K562 (cell line): ENCODE measurements around the gene BACE2. TPM values are rescaled to one million over a fixed set of nuclear protein-coding genes. Genes with fewer than 3 reads are reported as not detected.

Experiments used
- ATAC-seq: fragments of 200-7000 bp; cut with Tn5 transposase; 3 replicates; pipeline ENCODE4 v1.9.1; 2020; ENCODE audit warnings: moderate library complexity
- BruUV-seq: library from RNA; stranded (reverse); fragments of 400-500 nt; replicated peaks from 2 replicates; lab custom pipeline; 2021; lab: Mats Ljungman, UMichigan
- CTCF ChIA-PET: fragments of 300-600 bp; formaldehyde crosslinking; extraction: SDS; loops from one replicate; lab custom pipeline; 2021; ENCODE audit warnings: low intra/inter-chr PET ratio; lab: Yijun Ruan, JAX
- POLR2A ChIA-PET: fragments of 300-600, 350-650 bp; sonication (Branson Sonifier 250); formaldehyde crosslinking; extraction: SDS; loops from one replicate; lab custom pipeline; 2021; ENCODE audit warnings: antibody characterized with exemption, inconsistent platforms; lab: Yijun Ruan, JAX
- DNase-seq, 4 experiments: peaks; one replicate each; pipeline versions ENCODE4 v3.0.0 to v3.0.0-alpha.2; 2011 to 2018; ENCODE audit warnings: low spot score in 3 of 4, mixed read lengths in 3 of 4; ENCODE audit errors: extremely low read depth in 1 of 4
- FAIRE-seq: peaks from 2 replicates; lab custom pipeline; 2011; peaks lifted over from hg19 to GRCh38; lab: Jason Lieb, UNC
- H2AFZ ChIP-seq: 2 replicates; pipeline ENCODE4 v1.6.0; 2011; ENCODE audit warnings: low read depth, low read length, control low read depth, inconsistent platforms
- H3K27ac ChIP-seq: fragments of 200-600 bp; 3 replicates; pipeline ENCODE4 v1.8.0; 2011; ENCODE audit warnings: low read depth, mild to moderate bottlenecking, control low read depth, inconsistent platforms, low read length, moderate library complexity, mixed read lengths; ENCODE audit errors: extremely low read depth
- H3K27me3 ChIP-seq, 2 experiments: fragments of 300-600 bp in 1 of 2; 2 replicates in 1 of 2; 3 replicates in 1 of 2; pipeline versions ENCODE4 v1.6.0 to v1.8.0; 2011; ENCODE audit warnings: inconsistent platforms in 2 of 2, low read length in 2 of 2, mild to moderate bottlenecking in 1 of 2, mixed read lengths in 1 of 2, moderate library complexity in 1 of 2; ENCODE audit not compliant: control insufficient read depth in 2 of 2, insufficient read depth in 2 of 2
- H3K36me3 ChIP-seq: fragments of 300-600 bp; 3 replicates; pipeline ENCODE4 v1.8.0; 2011; ENCODE audit warnings: mild to moderate bottlenecking, low read length, inconsistent platforms; ENCODE audit not compliant: control insufficient read depth, insufficient read depth
- H3K4me1 ChIP-seq, 2 experiments: fragments of 200-600 bp in 1 of 2; replicated peaks in 1 of 2; 2 replicates in 1 of 2; 3 replicates in 1 of 2; pipeline versions ENCODE4 v1.5.1 to v1.8.0; 2011; ENCODE audit warnings: inconsistent platforms in 2 of 2, low read length in 2 of 2, mild to moderate bottlenecking in 1 of 2, mixed read lengths in 1 of 2, moderate library complexity in 1 of 2; ENCODE audit not compliant: control insufficient read depth in 2 of 2, insufficient read depth in 2 of 2
- H3K4me2 ChIP-seq: 2 replicates; pipeline ENCODE4 v1.6.1; 2011; ENCODE audit warnings: low read length, control low read depth, inconsistent platforms, mixed read lengths; ENCODE audit not compliant: insufficient read depth
- H3K4me3 ChIP-seq: fragments of 200-600 bp; sonication (generic), shearing (Covaris generic); 2 replicates; pipeline ENCODE4 v1.5.1; 2016; ENCODE audit warnings: control low read depth, inconsistent platforms
- H3K79me2 ChIP-seq: fragments of 200-600 bp; 3 replicates; pipeline ENCODE4 v1.8.0; 2011; ENCODE audit warnings: low read length, inconsistent platforms; ENCODE audit not compliant: control insufficient read depth, insufficient read depth
- H3K9ac ChIP-seq, 2 experiments: 2 replicates each; pipeline versions ENCODE4 v1.6.0 to v1.6.1; 2011; ENCODE audit warnings: low read depth in 2 of 2, low read length in 2 of 2, control low read depth in 1 of 2, inconsistent platforms in 1 of 2, mild to moderate bottlenecking in 1 of 2, mixed read lengths in 1 of 2; ENCODE audit not compliant: insufficient read depth in 1 of 2
- H3K9me1 ChIP-seq: one replicate; pipeline ENCODE4 v1.6.0; 2011; ENCODE audit warnings: inconsistent platforms, mild to moderate bottlenecking, low read length, moderate library complexity; ENCODE audit not compliant: control insufficient read depth, insufficient read depth
- H3K9me3 ChIP-seq: replicated peaks from 2 replicates; pipeline ENCODE4 v1.5.1; 2011; ENCODE audit warnings: low read depth, low read length, inconsistent platforms; ENCODE audit not compliant: control insufficient read depth, insufficient read depth
- H4K20me1 ChIP-seq: replicated peaks from 2 replicates; pipeline ENCODE4 v1.6.1; 2011; ENCODE audit warnings: low read length, inconsistent platforms, mixed read lengths; ENCODE audit not compliant: control insufficient read depth, insufficient read depth
- GABPA ChIP-seq: fragments of 200-800 bp; sonication (Bioruptor generic); conservative IDR thresholded peaks from 2 replicates; pipeline ENCODE4 v1.6.1; 2016; ENCODE audit warnings: low read depth, missing genetic modification characterization, missing compliant biosample characterization
- WGBS: fragments of 100-300 bp; shearing (Covaris generic); methylation state at CpG from one replicate; pipeline ENCODE4 v1.1.6; 2016; ENCODE audit warnings: low coverage, mixed read lengths; ENCODE audit not compliant: insufficient coverage; ENCODE audit errors: missing lambda C conversion rate; 5-methylcytosine and 5-hydroxymethylcytosine counted together
- in situ Hi-C: fragments of 300-500 bp; cut with MboI; formaldehyde crosslinking; loops from 4 replicates; pipeline ENCODE4 v1.15.0; 2018; ENCODE audit warnings: inconsistent platforms, mixed read lengths
- intact Hi-C: fragments of 100-400 bp; cut with micrococcal nuclease; formaldehyde crosslinking; loops from 2 replicates; pipeline ENCODE4 v1.14.2; 2022
- polyA plus RNA-seq, 8 experiments: library from polyadenylated mRNA; depleted of rRNA in 4 of 8; stranded (reverse) in 5 of 8; unstranded in 3 of 8; fragments of >200 nt; fragmentation: Nextera tagmentation in 2 of 8; fragmentation: Illumina TruSeq in 1 of 8; extraction: Ambion mirVana in 2 of 8; extraction: Trizol in 1 of 8; gene quantifications; 2 replicates each; pipeline versions ENCODE4 v1.2.1 to v1.2.3, GENCODE V29; 2011 to 2014; ENCODE audit warnings: inconsistent platforms in 1 of 8, missing spikeins in 1 of 8
- total RNA-seq, 7 experiments: library from RNA; depleted of rRNA in 6 of 7; stranded (reverse); fragments of >200 nt in 6 of 7; fragmentation: Illumina TruSeq in 2 of 7; extraction: Trizol in 2 of 7; gene quantifications; 2 replicates each; pipeline versions ENCODE4 v1.2.1 to v1.2.3, GENCODE V29; 2011 to 2021; ENCODE audit warnings: low replicate concordance in 1 of 7
- TF ChIP-seq, protein P1 (sequence below): fragments of 450-650 bp; IDR thresholded peaks from 2 replicates; pipeline ENCODE4 v1.6.1; 2017; ENCODE audit warnings: antibody characterized with exemption
- TF ChIP-seq, protein P2 (sequence below): sonication (generic); formaldehyde crosslinking; IDR thresholded peaks from 2 replicates; pipeline ENCODE4 v1.8.0; 2022; ENCODE audit warnings: mild to moderate bottlenecking, missing genetic modification reagents
- TF ChIP-seq, protein P3 (sequence below): fragments of 250-450 bp; sonication (Bioruptor Pico); IDR thresholded peaks from 2 replicates; pipeline ENCODE4 v1.8.0; 2022; ENCODE audit warnings: inconsistent platforms

Gene BACE2
- total and polyA plus RNA-seq, 9 of the 15 experiments (the other 6 are each of a cell fraction or from before 2014, with no cell fraction given): 0.05 to 0.24 (median 0.15) TPM; not detected in 2

DNA sequence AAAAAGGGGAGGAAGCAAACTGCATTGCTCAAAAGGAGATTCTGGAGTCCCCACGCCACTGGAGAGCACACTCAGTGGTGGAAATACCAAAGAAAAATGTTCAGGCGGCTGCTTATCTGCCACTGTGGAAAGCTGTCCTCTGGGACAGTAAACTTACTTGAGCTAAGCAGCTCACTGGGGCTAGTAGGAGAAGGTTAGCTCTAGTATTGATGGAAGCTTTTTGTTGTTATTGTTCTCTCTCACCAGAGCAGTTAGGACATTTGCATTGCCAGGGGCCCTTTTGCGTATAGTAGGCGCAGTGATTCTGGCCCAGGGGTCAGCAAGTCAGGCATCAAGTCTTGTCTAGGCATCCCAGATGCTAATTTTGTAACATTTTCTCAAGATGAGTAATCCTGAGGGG, 15.6 kb downstream of the BACE2 start (continued):
- TF ChIP-seq, protein P1, sequence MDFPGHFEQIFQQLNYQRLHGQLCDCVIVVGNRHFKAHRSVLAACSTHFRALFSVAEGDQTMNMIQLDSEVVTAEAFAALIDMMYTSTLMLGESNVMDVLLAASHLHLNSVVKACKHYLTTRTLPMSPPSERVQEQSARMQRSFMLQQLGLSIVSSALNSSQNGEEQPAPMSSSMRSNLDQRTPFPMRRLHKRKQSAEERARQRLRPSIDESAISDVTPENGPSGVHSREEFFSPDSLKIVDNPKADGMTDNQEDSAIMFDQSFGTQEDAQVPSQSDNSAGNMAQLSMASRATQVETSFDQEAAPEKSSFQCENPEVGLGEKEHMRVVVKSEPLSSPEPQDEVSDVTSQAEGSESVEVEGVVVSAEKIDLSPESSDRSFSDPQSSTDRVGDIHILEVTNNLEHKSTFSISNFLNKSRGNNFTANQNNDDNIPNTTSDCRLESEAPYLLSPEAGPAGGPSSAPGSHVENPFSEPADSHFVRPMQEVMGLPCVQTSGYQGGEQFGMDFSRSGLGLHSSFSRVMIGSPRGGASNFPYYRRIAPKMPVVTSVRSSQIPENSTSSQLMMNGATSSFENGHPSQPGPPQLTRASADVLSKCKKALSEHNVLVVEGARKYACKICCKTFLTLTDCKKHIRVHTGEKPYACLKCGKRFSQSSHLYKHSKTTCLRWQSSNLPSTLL: no peak
- TF ChIP-seq, all 486 proteins: peak for 0

DNA sequence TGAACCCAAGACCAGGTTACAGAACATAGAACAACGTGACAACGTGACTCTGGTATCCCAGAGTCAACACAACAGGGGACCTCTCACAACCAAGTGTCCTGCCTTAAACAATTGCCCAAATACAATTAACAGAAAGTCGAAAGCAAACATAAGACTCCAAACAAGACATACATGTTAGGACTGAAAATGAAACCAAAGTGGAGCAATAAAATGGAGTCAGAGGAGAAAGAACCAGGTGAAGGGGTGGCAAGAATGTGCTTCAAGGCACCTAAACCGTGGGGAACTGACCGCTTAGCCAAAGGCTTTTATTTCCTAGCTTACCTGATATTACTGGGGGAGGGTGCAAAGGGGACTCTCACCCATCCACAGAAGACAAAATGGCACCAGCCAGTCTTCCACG, 17.8 kb downstream of the BACE2 start:
- POLR2A ChIA-PET: no interaction called here

More for the DNA sequence above, 17.8 kb downstream of the BACE2 start:
- H3K4me1 ChIP-seq: no peaks in the 10 kb centered on the region
- H2AFZ ChIP-seq: no peak overlapping the region
- H3K9me3 ChIP-seq: no peaks in the 10 kb centered on the region
- no TSS peak for BruUV-seq
- intact Hi-C loops: no loop called here
- 2% methylated on average over 6 of the region's 6 CpGs for WGBS
- no peak for FAIRE-seq
- H3K4me2 ChIP-seq: no peak overlapping the region
- no peaks in the 10 kb centered on the region for H3K27me3 ChIP-seq
- no peaks in the 10 kb centered on the region for H3K79me2 ChIP-seq
- no peak for DNase-seq
- no peak for TF ChIP-seq GABPA (tag)
- TF ChIP-seq, protein P2, sequence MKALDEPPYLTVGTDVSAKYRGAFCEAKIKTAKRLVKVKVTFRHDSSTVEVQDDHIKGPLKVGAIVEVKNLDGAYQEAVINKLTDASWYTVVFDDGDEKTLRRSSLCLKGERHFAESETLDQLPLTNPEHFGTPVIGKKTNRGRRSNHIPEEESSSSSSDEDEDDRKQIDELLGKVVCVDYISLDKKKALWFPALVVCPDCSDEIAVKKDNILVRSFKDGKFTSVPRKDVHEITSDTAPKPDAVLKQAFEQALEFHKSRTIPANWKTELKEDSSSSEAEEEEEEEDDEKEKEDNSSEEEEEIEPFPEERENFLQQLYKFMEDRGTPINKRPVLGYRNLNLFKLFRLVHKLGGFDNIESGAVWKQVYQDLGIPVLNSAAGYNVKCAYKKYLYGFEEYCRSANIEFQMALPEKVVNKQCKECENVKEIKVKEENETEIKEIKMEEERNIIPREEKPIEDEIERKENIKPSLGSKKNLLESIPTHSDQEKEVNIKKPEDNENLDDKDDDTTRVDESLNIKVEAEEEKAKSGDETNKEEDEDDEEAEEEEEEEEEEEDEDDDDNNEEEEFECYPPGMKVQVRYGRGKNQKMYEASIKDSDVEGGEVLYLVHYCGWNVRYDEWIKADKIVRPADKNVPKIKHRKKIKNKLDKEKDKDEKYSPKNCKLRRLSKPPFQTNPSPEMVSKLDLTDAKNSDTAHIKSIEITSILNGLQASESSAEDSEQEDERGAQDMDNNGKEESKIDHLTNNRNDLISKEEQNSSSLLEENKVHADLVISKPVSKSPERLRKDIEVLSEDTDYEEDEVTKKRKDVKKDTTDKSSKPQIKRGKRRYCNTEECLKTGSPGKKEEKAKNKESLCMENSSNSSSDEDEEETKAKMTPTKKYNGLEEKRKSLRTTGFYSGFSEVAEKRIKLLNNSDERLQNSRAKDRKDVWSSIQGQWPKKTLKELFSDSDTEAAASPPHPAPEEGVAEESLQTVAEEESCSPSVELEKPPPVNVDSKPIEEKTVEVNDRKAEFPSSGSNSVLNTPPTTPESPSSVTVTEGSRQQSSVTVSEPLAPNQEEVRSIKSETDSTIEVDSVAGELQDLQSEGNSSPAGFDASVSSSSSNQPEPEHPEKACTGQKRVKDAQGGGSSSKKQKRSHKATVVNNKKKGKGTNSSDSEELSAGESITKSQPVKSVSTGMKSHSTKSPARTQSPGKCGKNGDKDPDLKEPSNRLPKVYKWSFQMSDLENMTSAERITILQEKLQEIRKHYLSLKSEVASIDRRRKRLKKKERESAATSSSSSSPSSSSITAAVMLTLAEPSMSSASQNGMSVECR (CRISPR knock-in tag): no peak
- TF ChIP-seq, protein P3, sequence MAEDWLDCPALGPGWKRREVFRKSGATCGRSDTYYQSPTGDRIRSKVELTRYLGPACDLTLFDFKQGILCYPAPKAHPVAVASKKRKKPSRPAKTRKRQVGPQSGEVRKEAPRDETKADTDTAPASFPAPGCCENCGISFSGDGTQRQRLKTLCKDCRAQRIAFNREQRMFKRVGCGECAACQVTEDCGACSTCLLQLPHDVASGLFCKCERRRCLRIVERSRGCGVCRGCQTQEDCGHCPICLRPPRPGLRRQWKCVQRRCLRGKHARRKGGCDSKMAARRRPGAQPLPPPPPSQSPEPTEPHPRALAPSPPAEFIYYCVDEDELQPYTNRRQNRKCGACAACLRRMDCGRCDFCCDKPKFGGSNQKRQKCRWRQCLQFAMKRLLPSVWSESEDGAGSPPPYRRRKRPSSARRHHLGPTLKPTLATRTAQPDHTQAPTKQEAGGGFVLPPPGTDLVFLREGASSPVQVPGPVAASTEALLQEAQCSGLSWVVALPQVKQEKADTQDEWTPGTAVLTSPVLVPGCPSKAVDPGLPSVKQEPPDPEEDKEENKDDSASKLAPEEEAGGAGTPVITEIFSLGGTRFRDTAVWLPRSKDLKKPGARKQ (CRISPR knock-in tag): no peak
- TF ChIP-seq, all 486 proteins: peak for 0
- no peak for ATAC-seq
- no peak overlapping the region for H3K9ac ChIP-seq
- H3K9me1 ChIP-seq: no peaks in the 10 kb centered on the region
- H3K4me3 ChIP-seq: no peak overlapping the region
- no peaks in the 10 kb centered on the region for H4K20me1 ChIP-seq
- no peaks in the 10 kb centered on the region for H3K36me3 ChIP-seq
- CTCF ChIA-PET: no interaction called here
- in situ Hi-C loops: no loop called here
- H3K27ac ChIP-seq: no peak overlapping the region
